ENCODE measurements around the gene NR3C2.
A peak's percentile ranks its signal among the peaks of the same experiment; 100 is the strongest.
"Not testable (repeated sequence)": the region's sequence is repeated elsewhere in the genome, so short reads cannot be mapped to it uniquely, and the experiment has no call there.

The NR3C2 gene

DNA sequence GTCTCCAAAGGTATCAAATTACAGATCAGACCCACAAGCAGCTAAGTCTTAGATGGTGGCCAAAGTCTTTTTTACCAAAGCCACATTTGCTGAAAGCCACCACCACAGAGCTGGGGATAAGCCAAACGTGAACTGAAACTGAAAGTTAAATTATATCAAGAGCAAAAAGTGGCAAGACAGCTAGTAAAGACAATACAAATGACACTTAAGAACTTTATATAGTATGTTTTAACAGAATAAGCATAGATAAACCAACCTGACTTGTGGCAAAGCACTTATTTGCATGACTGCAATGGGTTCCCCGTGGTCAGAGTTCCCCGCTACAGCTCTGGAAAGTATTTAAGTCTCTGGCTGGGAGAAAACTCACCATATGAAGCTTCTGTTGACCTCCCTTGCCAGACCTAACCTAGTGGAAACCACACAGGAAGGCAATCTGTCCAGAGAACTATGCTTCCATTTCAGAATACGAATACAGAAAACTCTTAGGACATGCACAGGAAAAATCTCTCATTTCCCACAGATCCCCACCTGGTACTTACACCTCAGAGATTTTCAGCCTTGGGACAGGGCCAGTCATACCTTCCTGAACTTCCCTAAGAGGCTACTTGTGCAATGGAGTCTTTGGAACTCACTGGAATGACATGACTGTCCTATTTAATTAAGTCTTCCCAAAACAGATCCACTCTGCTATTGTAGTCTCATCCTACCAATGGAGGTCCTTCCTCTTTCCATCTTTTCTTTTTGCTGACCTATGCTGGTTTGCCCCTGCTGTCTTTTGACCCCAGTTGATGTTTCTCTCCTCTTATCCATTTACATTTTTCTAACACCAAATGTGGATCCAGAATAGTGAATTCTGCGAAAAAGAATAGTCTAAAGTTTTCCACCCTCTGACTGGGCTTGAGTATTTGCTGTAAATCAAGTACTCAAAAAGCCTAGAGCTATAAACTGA is 225.1 kb downstream of the NR3C2 start:
- DNase-seq (ENCODE audit: low spot score), result peak; percentile 34

DNA sequence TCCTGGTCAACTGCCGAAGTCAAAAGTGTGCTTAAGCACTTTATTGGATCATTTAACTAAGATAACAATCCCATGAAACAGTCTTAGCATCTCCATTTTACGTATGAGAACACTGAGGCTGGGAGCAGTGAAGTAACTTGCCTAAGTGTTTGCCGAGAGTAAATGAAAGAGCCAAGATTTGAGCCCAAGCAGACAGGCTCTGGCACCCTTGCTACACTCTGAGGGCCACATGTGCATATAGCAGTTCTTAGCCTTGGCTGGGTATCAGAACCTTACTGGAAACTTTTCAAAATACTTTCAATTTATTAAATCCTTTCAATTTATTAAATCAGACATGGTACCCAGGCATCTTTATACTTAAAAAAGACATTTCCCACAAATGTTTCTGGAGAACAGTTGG is 225.9 kb downstream of the NR3C2 start:
- no peak for DNase-seq (ENCODE audit: low spot score)

GRCh38 chr4:148215202-148215601 is 227.0 kb downstream of the NR3C2 start:
- DNase-seq (ENCODE audit: low spot score), result peak; percentile 39

GRCh38 chr4:148214529-148215166 is 227.6 kb downstream of the NR3C2 start:
- peak; percentile 63 for DNase-seq (ENCODE audit: low spot score)

- DNase-seq (ENCODE audit: low spot score), result no peak
Observed at GRCh38 chr4:148211533-148211932, 230.7 kb downstream of the NR3C2 start.

- no peak for DNase-seq (ENCODE audit: low spot score)
Observed at GRCh38 chr4:148210661-148211060, 231.6 kb downstream of the NR3C2 start.

- peak; percentile 8 for DNase-seq (ENCODE audit: low spot score)
Observed at GRCh38 chr4:148207068-148207467, 235.1 kb downstream of the NR3C2 start.

DNA sequence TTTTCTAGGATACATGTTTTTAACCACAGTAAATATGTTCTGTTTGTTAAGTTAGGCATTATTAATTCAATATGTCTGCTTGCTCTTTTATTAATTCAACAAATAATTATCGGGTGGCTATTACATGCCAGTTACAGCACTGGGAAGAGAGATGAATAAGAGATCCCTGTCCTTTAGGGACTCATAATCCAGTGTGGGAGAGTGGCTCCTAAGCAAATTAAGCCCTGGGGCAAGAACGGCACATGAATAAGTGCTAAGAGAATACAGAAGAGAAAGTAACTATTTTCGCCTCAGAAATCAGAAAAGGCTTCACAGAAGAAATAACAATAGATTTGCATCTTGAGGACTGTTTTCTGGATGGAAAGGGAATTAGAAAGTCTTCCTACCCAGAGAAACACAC is 236.7 kb downstream of the NR3C2 start:
- no peak for DNase-seq (ENCODE audit: low spot score)

- no peak for DNase-seq (ENCODE audit: low spot score)
Observed at GRCh38 chr4:148204892-148205291, 237.3 kb downstream of the NR3C2 start.

- DNase-seq (ENCODE audit: low spot score), result peak; percentile 9
Observed at GRCh38 chr4:148204171-148204570, 238.0 kb downstream of the NR3C2 start.

DNA sequence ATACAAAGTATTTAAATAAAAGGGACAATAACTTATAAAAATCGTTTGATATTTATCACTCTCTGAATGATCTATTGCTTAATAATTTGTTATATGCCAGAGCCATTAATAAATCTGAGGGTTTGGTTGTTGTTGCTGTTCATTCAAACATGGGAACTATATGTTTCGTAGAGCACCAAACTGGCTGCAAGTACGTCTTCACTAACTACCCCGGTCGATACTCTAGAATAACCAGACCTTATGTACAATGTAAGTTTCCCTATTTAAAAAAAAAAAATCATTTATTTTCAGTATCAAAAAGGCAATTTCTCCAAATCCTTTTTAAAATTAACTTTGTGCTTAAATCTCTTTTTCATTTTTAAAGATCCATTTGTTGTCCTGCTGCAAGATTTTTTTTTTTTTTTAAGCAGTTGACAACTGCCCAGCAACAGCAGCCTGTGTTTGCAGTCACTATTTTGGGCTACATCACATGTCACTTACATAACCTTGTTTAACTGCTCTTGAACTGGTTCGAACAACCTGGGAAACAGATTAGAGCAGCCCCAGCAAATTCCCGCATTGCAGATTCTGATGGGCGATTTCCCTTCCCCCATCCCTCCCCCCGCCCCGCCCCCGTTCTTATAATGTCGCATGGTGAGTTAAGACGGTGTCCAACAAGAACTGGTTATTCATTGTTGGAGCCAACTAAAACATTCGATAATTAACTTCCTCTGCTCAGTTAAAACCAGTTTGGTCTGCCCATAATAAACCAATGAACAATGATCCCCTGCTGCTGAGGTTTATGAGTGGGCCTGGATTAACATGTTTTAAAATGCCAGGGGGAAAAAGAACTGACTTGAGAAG is 238.9 kb downstream of the NR3C2 start:
- peak; percentile 73 for DNase-seq (ENCODE audit: low spot score)

- no peak for DNase-seq (ENCODE audit: low spot score)
Observed at GRCh38 chr4:148200960-148201359, 241.3 kb downstream of the NR3C2 start.

DNA sequence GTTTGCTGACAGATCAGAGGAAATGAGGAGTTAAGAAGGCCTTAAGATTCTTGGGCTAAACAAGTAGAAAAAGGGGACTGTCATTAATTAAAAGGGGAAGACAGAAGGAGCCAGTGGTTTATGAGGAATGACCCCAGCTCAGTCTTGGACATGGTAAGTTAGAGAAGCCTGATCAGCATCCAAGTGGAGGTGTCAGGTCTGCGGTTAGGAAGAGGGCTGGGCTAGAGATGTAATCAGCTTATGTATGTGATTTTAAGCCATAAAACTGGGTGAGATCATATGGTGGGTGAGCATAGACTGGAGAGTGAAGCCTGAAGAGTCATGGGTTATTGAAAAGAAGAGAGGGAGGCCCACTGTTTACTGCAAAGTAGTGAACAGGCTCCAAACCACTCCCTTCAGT is 246.1 kb downstream of the NR3C2 start:
- no peak for DNase-seq (ENCODE audit: low spot score)

- DNase-seq (ENCODE audit: low spot score), result peak; percentile 22
Observed at GRCh38 chr4:148192526-148192925, 249.7 kb downstream of the NR3C2 start.

GRCh38 chr4:148187454-148188222 is 254.6 kb downstream of the NR3C2 start:
- DNase-seq (ENCODE audit: low spot score), result not testable (repeated sequence)

DNA sequence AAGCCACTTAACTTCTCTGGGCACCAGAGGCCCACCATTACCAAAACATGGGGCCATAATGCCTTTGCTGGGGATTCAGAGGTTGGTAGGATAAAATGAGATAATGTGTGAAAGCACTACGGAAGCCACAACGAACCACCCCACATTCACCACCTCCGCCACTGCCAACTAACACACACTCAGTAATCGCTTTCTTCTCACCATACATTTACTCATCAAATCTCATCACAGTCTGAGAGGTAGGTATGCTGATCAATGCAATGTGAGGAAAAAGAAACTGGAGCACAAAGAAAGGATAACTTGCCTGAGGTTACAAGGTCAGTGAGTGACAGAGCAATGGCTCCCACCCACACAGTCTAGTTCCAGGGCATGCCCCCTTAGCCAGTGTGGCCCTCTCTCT is 257.3 kb downstream of the NR3C2 start:
- DNase-seq (ENCODE audit: low spot score), result no peak

- no peak for DNase-seq (ENCODE audit: low spot score)
Observed at GRCh38 chr4:148182230-148182911, 259.8 kb downstream of the NR3C2 start.

- DNase-seq (ENCODE audit: low spot score), result no peak
Observed at GRCh38 chr4:148173397-148174017, 268.7 kb downstream of the NR3C2 start.

- DNase-seq (ENCODE audit: low spot score), result no peak
Observed at GRCh38 chr4:148171596-148171995, 270.6 kb downstream of the NR3C2 start.

Data from kidney tubule cell (primary cell).